ENCODE results near the gene CCDC97.
"Not testable (repeated sequence)": the region's sequence is repeated elsewhere in the genome, so short reads cannot be mapped to it uniquely, and the experiment has no call there.

Gene CCDC97

GRCh38 chr19:41310033-41310831, at the start of gene CCDC97:
TSS of gene CCDC97 (plus strand) at chr19:41310172. CDS start at chr19:41310311, 139 bp downstream.
- DNase-seq, result peak; percentile 78

GRCh38 chr19:41261474-41262190, 48.3 kb upstream of the CCDC97 start:
- no peak for DNase-seq

GRCh38 chr19:41263042-41263849, 46.7 kb upstream of the CCDC97 start:
- DNase-seq, result no peak

DNA sequence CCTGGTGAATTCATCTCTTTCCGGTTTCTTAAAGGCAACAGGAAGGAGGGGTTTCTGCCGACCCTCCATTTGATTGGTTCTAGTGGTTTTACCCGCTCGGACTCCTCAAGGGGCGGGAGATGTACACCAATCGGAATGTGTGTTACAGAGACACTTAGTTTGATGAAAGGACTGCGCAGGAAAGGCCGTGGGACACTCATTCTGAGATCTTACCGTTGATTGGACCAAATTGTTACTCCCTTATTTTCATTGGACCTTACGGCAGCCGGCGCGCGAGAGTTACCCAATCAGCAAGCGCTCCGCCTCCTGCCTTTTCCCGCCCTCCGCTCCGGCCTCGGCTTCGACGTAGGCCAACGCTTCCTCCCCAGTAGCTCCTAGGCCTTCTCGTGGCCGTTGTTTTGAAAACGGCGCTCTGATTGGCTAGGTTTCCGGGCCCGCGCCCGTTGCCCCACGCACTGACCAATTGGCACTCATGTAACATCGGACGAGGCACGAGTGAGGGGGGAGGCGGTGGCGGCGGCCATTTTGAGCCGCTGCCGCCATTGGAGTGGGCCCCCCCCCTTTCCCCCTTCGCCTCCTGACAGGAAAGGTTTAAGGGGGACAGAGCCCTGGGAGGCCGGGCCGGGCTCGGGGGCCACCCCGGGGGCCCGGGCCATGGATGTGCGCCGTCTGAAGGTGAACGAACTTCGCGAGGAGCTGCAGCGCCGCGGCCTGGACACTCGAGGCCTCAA, 46.0 kb upstream of the CCDC97 start, which contains the start of gene HNRNPUL1:
TSS of gene HNRNPUL1 (plus strand) at position 523 of the 731 bp plus-strand sequence. CDS start at position 655, 132 bp downstream.
- peak; percentile 100 for DNase-seq

- peak; percentile 23 for DNase-seq
Observed at GRCh38 chr19:41264581-41265394, 45.2 kb upstream of the CCDC97 start.

DNA sequence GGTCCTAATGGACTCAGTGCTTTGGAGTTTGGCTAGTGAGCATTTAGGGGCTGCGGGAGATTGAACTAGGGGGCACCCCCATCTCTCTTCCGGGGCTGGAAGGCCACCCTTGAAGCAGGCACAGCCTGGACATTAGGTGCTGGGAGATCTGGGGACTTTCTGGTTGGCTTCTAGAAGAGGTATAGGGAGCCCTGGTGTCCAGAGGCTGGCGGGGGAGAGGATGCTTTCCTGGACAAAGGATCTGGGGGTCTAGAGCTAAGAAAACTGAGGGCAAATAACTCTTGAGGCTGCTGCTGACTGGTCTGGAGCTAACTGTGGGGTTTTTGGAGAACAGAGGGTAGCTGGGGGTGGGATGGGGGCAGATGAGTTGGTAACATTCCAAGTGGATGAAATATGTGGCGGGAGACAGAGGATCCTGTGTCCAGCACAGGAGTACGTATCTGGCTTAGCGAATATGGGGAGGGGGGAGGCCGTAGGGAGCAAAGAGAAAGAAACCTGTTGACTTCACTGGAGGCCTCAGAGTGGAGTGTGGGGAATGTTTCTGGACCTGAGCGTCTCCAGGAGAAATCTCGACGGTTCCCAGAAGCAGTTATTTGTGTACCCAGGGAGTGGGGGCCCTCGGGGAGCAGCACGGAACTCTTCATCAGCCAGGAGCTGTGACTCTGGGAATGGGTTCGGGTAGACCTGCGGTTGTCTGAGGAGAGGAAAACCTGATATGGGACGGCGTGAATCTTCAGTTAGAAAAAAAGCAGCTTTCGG, 44.4 kb upstream of the CCDC97 start:
- no peak for DNase-seq

GRCh38 chr19:41269055-41269454, 40.9 kb upstream of the CCDC97 start:
- no peak for DNase-seq

GRCh38 chr19:41269571-41269970, 40.4 kb upstream of the CCDC97 start:
- DNase-seq, result no peak

GRCh38 chr19:41273076-41273475, 36.9 kb upstream of the CCDC97 start:
- no peak for DNase-seq

GRCh38 chr19:41274802-41275201, 35.2 kb upstream of the CCDC97 start:
- DNase-seq, result no peak

DNA sequence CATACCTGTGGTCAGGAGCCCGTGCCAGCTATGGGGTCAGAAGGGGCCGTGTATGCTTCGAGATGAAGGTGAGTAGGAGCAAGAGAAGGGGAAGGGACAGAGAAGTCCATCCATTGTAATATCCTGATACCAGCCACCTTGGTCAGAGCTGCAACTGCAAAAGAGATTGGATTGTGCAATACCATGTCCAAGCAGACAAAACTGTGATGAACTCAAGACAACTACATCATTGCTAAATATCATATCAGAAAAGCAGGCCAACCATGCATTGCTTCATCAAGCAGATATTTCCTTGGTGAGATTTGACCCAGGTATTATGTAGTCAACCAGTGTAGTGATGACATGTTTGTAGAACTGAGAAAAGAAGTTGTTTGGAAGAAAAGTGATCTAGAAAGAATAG, 33.7 kb upstream of the CCDC97 start:
- DNase-seq, result no peak

DNA sequence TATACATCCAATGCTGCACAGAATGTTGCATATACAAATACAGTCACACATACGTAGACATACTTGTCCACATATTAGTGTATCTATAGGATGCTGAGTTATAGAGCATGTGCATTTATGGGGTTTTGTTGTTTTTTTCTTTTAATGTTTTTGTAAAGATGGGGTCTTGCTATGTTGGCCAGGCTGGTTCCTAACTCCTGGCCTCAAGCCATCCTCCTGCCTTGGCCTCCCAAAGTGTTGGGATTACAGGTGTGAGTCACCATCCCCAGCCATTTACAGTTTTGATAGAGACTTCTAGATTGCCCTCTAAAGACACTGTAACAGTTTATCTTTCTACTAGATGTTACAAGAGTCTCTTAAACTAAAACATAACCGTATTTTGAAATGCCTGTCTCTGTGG, 31.5 kb upstream of the CCDC97 start:
- DNase-seq, result no peak

- DNase-seq, result no peak
Observed at GRCh38 chr19:41288673-41289530, 21.1 kb upstream of the CCDC97 start.

GRCh38 chr19:41289814-41290213, 20.2 kb upstream of the CCDC97 start:
- not testable (repeated sequence) for DNase-seq

- DNase-seq, result no peak
Observed at GRCh38 chr19:41294393-41294792, 15.6 kb upstream of the CCDC97 start.

DNA sequence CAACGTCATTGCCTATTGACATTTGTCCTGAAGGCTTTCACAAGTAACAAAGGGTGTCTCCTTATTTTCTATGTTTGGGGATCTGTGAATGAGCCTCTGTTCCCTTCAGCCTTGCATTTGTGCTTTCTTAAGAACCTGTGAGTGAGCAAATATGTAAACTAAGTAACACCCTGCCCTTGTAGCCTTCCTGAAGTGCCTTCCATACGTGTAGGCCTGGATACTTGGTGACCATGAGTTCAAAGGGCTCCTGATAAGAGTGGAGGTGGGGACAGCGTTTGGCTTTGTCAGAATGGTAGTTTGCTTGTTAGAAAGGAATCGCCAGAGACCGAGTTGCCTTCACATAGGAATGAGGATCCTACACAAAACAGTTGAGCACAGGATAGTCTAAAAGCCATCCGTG, 14.5 kb upstream of the CCDC97 start:
- no peak for DNase-seq

GRCh38 chr19:41296433-41296871, 13.5 kb upstream of the CCDC97 start:
- no peak for DNase-seq

GRCh38 chr19:41297628-41298347, 12.2 kb upstream of the CCDC97 start:
- DNase-seq, result no peak

- no peak for DNase-seq
Observed at GRCh38 chr19:41298348-41298964, 11.5 kb upstream of the CCDC97 start.

Data from NCI-H1105 treated with DMSO at 0.1 percent for 48 hours (cell line).